CD4-positive, alpha-beta T cell (primary cell): ENCODE results near the gene NGDN. TPM values are rescaled to one million over a fixed set of nuclear protein-coding genes. Genes with fewer than 3 reads are reported as not detected.

Experiments
- ATAC-seq: fragments of 200-7000 bp; cut with Tn5 transposase; one replicate; pipeline ENCODE4 v1.10.0; 2022; ENCODE audit warnings: mild to moderate bottlenecking; ENCODE audit not compliant: poor library complexity
- CTCF ChIA-PET: fragments of 350-600 bp; sonication (Branson Sonifier 250); formaldehyde crosslinking; loops from one replicate; lab custom pipeline; 2021; ENCODE audit warnings: antibody characterized with exemption, inconsistent platforms; lab: Charles Lee
- POLR2A ChIA-PET: fragments of 350-600 bp; sonication (Branson Sonifier 250); formaldehyde crosslinking; loops from one replicate; lab custom pipeline; 2021; ENCODE audit warnings: antibody characterized with exemption, inconsistent platforms; lab: Charles Lee
- DNase-seq, 14 experiments: peaks; one replicate each; pipeline ENCODE4 v3.0.0-alpha.2; 2013 to 2020; ENCODE audit warnings: mixed read lengths in 2 of 14
- H3K27ac ChIP-seq, 2 donors: one replicate each; pipeline versions ENCODE4 v1.5.1 to v1.7.0; 2013; ENCODE audit warnings: low read length in 2 of 2, low read depth in 1 of 2, mild to moderate bottlenecking in 1 of 2
- H3K27me3 ChIP-seq, 2 experiments: 1 replicate in 1 of 2; 2 replicates in 1 of 2; pipeline versions ENCODE4 v1.6.1 to v1.7.0; 2013; ENCODE audit warnings: low read length in 2 of 2, control low read depth in 1 of 2, mild to moderate bottlenecking in 1 of 2, moderate library complexity in 1 of 2; ENCODE audit not compliant: insufficient read depth in 2 of 2, control insufficient read depth in 1 of 2
- H3K36me3 ChIP-seq: one replicate; pipeline ENCODE4 v1.6.1; 2013; ENCODE audit warnings: low read length, control low read depth; ENCODE audit not compliant: insufficient read depth
- H3K4me1 ChIP-seq: one replicate; pipeline ENCODE4 v1.6.1; 2013; ENCODE audit warnings: low read length, control low read depth; ENCODE audit not compliant: insufficient read depth
- H3K4me3 ChIP-seq: one replicate; pipeline ENCODE4 v1.5.1; 2013; ENCODE audit warnings: mild to moderate bottlenecking, low read length, moderate library complexity
- H3K9me3 ChIP-seq, 2 experiments: 1 replicate in 1 of 2; 2 replicates in 1 of 2; pipeline versions ENCODE4 v1.6.1 to v1.7.0; 2013; ENCODE audit warnings: low read length in 2 of 2, mild to moderate bottlenecking in 2 of 2, control low read depth in 1 of 2, moderate library complexity in 1 of 2; ENCODE audit not compliant: control insufficient read depth in 1 of 2, insufficient read depth in 1 of 2
- H3K27ac Mint-ChIP-seq: one replicate; pipeline ENCODE4 v1.8.0; 2020; ENCODE audit warnings: mixed read lengths
- H3K27me3 Mint-ChIP-seq: one replicate; pipeline ENCODE4 v1.8.0; 2021; ENCODE audit warnings: mixed read lengths
- H3K36me3 Mint-ChIP-seq: one replicate; pipeline ENCODE4 v1.8.0; 2021; ENCODE audit warnings: low read depth, mixed read lengths
- H3K4me1 Mint-ChIP-seq: one replicate; pipeline ENCODE4 v1.8.0; 2021; ENCODE audit warnings: low read depth, mixed read lengths
- H3K4me3 Mint-ChIP-seq: one replicate; pipeline ENCODE4 v1.8.0; 2020; ENCODE audit warnings: mild to moderate bottlenecking, mixed read lengths
- H3K9me3 Mint-ChIP-seq: one replicate; pipeline ENCODE4 v1.8.0; 2020; ENCODE audit warnings: mixed read lengths
- intact Hi-C, 2 experiments: fragments of 100-400 bp; cut with DNase I in 1 of 2; cut with micrococcal nuclease in 1 of 2; formaldehyde crosslinking; loops; one replicate each; pipeline versions ENCODE4 v1.15.1 to v1.9.0; 2023 to 2025; cut with DNase I, micrococcal nuclease
- total RNA-seq, 174 experiments: library from RNA in 2 of 174; stranded (reverse) in 2 of 174; gene quantifications; one replicate each; pipeline ENCODE4 v1.2.3 and lab custom pipeline; 2021 to 2026
- TF ChIP-seq, protein P1 (sequence below): fragments of 200-600 bp; IDR thresholded peaks from one replicate; pipeline ENCODE4 v1.8.0; 2022; ENCODE audit warnings: antibody characterized with exemption, mild to moderate bottlenecking

NGDN gene
- total RNA-seq, 2 experiments from 2014 or later: 146 to 149 TPM

DNA sequence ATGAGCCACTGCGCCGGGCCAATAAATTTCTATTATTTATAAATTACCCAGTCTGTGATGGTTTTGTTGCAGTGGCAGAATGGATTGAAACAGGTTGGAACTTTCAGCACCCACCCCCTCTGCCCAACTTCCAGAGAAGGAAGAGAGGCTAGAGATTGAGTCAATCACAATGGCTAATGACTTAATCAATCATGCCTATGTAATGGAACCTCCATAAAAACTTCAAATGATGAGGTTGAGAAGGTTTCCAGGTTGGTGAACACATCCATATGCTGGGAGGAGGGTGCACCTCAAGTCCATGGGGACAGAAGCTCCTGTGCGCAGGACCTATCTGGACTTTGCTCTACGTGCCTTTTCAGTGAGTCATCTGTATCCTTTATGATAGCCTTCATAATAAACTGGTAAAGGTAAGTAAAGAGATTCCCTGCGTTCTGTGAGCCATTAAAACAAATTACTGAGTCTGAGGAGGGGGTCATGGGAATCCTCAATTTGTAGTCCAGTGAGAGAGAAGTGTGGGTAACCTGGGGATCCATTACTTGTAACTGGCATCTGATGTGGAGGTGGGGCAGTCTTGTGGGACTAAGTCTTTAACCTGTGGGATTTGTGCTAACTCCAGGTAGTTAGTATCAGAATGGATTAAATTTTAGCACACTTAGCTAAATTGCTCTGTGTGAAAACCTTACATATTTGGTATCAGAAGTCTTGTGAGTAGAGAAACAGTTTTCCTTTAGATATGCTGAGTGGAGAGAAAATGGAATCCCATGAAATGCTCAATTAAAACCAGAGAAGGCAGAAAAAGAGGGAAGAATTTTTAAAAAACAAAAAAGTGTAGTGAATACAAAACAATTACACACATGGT lies 11.7 kb upstream of the NGDN start:
- no peak for ATAC-seq

GRCh38 chr14:23460960-23461359 lies 8.5 kb upstream of the NGDN start:
- Histone ChIP-seq H3K27me3 (peaks cover 2 to 7% of the 10 kb centered on the region in 2 experiments), H3K27ac (no peak overlapping the region), H3K36me3 (no peaks in the 10 kb centered on the region), H3K4me1 (no peaks in the 10 kb centered on the region), H3K9me3 (no peaks in the 10 kb centered on the region), H3K4me3 (no peak overlapping the region)
- no peak for ATAC-seq
- TF ChIP-seq, protein P1, sequence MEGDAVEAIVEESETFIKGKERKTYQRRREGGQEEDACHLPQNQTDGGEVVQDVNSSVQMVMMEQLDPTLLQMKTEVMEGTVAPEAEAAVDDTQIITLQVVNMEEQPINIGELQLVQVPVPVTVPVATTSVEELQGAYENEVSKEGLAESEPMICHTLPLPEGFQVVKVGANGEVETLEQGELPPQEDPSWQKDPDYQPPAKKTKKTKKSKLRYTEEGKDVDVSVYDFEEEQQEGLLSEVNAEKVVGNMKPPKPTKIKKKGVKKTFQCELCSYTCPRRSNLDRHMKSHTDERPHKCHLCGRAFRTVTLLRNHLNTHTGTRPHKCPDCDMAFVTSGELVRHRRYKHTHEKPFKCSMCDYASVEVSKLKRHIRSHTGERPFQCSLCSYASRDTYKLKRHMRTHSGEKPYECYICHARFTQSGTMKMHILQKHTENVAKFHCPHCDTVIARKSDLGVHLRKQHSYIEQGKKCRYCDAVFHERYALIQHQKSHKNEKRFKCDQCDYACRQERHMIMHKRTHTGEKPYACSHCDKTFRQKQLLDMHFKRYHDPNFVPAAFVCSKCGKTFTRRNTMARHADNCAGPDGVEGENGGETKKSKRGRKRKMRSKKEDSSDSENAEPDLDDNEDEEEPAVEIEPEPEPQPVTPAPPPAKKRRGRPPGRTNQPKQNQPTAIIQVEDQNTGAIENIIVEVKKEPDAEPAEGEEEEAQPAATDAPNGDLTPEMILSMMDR: no peak
- ChIA-PET CTCF (no interaction called here), POLR2A (no interaction called here)
- Mint-ChIP-seq H3K36me3 (no peaks in the 10 kb centered on the region), H3K4me1 (no peaks in the 10 kb centered on the region), H3K27me3 (peaks cover 25% of the 10 kb centered on the region), H3K27ac (no peak overlapping the region), H3K4me3 (no peak overlapping the region), H3K9me3 (no peaks in the 10 kb centered on the region)
- DNase-seq: no peak
- intact Hi-C loops: loop anchor here in 1 of 2 experiments (10.0 kb wide), 1 partner anchor 526 kb away; no protein-coding TSS in a partner anchor

More for the DNA sequence above, 11.7 kb upstream of the NGDN start:
- H3K9me3 Mint-ChIP-seq: no peaks in the 10 kb centered on the region
- ChIA-PET POLR2A (no interaction called here), CTCF (no interaction called here)
- H3K36me3 Mint-ChIP-seq: no peaks in the 10 kb centered on the region
- Histone ChIP-seq H3K9me3 (no peaks in the 10 kb centered on the region), H3K4me1 (no peaks in the 10 kb centered on the region), H3K36me3 (no peaks in the 10 kb centered on the region), H3K27me3 (peaks cover 6 to 12% of the 10 kb centered on the region in 2 experiments), H3K27ac (no peak overlapping the region), H3K4me3 (no peak overlapping the region)
- no peak overlapping the region for H3K4me3 Mint-ChIP-seq
- H3K27me3 Mint-ChIP-seq: peaks cover 51% of the 10 kb centered on the region
- DNase-seq: no peak
- intact Hi-C loops: no loop called here
- H3K4me1 Mint-ChIP-seq: no peaks in the 10 kb centered on the region
- TF ChIP-seq, protein P1: no peak
- no peak overlapping the region for H3K27ac Mint-ChIP-seq

GRCh38 chr14:23464700-23465099 lies 4.8 kb upstream of the NGDN start:
- ChIA-PET POLR2A (no interaction called here), CTCF (no interaction called here)
- no peaks in the 10 kb centered on the region for H3K36me3 ChIP-seq
- no peaks in the 10 kb centered on the region for H3K4me1 Mint-ChIP-seq
- TF ChIP-seq, protein P1: no peak
- peaks cover 0 to 3% of the 10 kb centered on the region in 2 experiments for H3K9me3 ChIP-seq
- peaks cover 9% of the 10 kb centered on the region for H3K27me3 Mint-ChIP-seq
- no peak overlapping the region for H3K27ac ChIP-seq
- H3K27ac Mint-ChIP-seq: no peak overlapping the region
- DNase-seq: no peak
- H3K9me3 Mint-ChIP-seq: no peaks in the 10 kb centered on the region
- intact Hi-C loops: loop anchor here (5.0 to 10.0 kb wide), 3 partner anchors 530 to 983 kb away; partner anchors contain the start of genes DCAF11 (in 1 of the 2) and NRL (in 1 of the 2)
- H3K4me3 Mint-ChIP-seq: no peak overlapping the region
- no peak overlapping the region for H3K4me3 ChIP-seq
- H3K27me3 ChIP-seq: no peaks in the 10 kb centered on the region
- no peak for ATAC-seq
- no peaks in the 10 kb centered on the region for H3K36me3 Mint-ChIP-seq
- peaks cover 6% of the 10 kb centered on the region for H3K4me1 ChIP-seq
